GM21367 (cell line): ENCODE measurements around the gene CMTM3.
"Not testable (repeated sequence)": the region's sequence is repeated elsewhere in the genome, so short reads cannot be mapped to it uniquely, and the experiment has no call there.

ENCODE experiments used
- ATAC-seq: cut with Tn5 transposase; IDR thresholded peaks from one replicate; pipeline ENCODE4 v1.9.1; 2021; ENCODE audit not compliant: unreplicated experiment

The CMTM3 gene

DNA sequence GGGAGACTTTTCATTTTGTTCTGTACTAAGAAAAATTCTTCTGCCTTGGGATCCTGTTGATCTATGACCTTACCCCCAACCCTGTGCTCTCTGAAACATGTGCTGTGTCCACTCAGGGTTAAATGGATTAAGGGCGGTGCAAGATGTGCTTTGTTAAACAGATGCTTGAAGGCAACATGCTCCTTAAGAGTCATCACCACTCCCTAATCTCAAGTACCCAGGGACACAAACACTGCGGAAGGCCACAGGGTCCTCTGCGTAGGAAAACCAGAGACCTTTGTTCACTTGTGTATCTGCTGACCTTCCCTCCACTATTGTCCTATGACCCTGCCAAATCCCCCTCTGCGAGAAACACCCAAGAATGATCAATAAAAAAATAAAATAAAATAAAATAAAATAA is 27.1 kb downstream of the CMTM3 start:
- ATAC-seq: not testable (repeated sequence)

DNA sequence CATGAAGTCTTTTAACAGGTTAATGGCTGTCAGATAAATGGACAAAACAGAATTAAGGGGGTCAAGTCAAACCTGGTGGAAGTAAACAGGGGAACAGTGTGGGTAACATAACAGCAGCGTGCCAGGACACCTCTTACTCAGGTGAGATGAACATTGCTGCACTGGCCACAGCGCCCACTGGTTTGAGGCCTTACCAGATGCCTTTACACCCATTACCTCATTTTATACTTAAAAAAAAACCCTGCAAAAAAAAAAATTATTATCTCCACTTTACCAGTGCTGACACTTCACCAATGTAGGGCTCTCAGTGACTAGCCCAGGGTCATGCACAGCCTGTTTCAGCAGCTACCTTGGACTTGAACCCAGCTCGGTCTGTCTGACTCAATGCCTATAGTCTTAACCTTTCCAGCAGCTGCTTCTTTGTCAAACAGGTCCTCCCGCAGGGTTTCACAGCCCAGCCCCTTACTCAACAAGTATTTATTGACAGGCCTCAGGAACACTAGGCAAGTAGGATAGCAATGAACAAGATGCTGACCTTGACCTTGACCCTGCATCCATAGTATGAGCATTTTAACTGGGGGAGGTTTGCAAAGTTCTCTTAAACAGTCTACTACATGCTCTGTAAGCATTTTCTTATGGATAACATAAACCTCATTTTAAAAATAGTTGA is 30.2 kb downstream of the CMTM3 start:
- ATAC-seq: no peak

DNA sequence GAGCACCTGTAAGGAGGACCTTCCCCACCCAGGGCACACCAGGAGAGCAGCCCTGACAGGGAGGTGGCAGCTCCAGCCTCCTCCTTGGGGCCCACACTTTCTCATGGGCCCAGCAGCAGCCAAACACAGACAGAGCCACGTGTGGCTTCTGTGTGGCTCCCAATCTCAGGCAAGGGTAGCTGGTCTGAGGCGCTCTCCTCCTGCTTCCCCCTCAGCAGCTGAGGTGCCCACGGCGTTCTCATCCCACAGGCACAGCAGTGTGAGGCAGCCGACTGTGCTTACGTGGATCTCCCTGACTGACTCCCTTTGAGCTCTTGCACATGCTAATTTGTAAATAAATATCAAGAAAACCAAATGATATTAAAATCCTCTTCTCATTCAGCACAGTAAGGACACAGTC is 30.9 kb downstream of the CMTM3 start:
- ATAC-seq: no peak

DNA sequence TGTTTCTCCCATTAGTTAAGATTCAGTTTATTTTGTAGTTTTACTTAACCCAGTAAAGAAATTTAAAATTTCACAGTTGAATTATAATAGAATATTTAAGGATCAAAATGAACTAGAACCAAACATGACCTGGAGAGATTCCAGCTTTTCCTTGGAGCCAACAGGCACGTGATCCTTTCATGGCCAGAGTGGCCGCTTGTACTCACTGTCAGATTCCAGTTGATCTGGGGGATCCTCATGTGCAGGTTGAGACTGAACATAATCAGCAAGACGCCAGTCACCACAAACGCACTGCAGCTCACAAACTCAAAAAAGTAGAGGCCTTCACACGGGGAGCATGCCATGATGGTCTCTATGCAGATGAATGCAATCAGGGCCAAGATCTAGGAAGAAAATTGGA is 31.7 kb downstream of the CMTM3 start:
- no peak for ATAC-seq

DNA sequence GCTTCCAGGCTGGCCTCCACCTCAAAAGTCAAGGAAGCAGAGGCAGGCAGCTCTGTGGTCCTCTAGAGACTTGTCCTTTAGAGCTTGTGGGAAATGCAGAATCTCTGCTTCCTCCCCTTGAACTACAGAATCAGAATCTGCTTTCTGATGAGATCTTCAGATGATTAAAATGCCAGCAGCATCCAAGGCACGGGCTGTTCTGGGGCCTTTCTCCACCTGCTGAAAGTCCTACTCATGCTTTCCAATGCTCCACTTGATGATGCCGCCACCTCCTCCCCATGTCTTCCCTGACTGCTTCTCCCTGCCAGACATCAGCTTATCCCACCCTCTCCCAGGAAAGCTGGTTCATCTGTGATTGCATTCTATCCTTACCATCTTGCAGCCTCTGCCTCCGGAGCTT is 33.3 kb downstream of the CMTM3 start:
- no peak for ATAC-seq

DNA sequence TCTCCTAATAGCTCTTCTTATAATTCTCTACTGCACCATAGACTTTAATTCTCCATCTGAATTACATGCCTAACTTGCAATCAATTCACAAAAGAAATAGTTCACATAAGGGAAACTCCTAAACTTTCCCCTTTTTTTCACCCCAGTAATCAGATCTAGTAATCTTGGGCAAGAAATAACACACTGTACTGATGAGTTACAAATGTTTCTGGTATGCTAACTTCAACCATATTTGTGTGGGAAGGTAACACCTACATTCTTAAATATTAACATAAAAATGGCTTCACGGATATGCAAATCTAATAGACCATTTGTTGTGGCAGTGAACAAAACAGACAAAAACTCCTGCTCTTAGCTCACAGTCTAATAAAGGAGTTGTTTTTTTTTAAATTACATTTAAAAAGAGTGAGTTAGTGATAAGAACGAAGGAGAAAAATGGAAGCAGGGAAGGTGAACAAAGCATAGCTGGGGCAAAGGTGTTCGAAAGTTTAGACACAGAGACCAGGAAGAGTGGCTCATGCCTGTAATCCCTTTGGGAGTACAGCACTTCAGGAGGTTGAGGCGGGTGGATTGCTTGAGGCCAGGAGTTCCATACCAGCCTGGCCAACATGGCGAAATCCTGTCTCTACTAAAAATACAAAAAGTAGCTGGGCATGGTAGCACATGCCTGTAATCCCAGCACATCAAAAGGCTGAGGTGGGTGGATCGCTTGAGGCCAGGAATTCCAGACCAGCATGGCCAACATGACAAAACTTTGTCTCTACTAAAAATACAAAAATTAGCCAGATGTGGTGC is 34.8 kb downstream of the CMTM3 start:
- no peak for ATAC-seq

DNA sequence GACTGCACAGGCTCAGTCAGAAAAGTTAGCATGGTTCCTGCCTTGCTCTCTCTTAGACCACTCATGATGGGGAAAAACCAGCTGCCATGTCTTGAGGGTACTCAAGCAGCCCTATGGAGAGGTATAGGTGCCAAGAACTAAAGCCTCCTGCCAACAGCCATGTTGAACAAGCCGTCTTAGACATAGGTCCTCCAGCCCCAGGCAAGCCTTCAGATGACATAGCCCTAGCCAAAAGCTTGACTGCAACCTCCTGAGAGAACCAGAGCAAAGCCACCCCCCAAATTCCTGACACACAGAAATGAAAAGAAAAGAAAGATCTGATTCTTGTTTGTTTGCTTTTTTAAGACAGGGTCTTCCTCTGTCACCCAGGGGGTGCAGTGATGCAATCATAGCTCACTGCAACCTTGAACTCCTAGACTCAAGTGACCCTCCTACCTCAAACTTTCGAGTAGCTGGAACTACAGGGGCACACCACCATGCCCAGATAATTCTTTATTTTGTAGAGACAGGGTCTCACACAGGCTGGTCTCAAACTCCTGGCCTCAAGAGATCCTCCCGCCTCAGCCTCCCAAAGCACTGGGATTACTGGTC is 36.3 kb downstream of the CMTM3 start:
- ATAC-seq: no peak

DNA sequence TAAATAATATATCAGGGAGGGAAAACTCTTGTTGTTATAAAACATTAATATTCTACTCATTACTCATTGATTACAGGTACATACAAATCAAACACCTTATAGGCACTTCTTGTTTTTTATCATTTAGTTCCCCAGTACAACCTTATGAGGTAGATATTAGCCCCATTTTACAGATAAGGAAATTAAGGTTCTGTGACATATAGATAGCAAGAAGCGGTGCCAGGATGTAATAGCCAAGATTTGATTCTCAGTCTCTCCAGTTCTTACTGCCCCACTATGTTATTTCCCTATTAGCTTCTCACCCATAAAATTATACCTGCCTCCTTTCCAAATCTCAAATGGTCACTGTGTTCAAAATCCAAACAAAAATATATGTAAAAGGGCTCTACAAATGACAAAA is 36.9 kb downstream of the CMTM3 start:
- no peak for ATAC-seq

DNA sequence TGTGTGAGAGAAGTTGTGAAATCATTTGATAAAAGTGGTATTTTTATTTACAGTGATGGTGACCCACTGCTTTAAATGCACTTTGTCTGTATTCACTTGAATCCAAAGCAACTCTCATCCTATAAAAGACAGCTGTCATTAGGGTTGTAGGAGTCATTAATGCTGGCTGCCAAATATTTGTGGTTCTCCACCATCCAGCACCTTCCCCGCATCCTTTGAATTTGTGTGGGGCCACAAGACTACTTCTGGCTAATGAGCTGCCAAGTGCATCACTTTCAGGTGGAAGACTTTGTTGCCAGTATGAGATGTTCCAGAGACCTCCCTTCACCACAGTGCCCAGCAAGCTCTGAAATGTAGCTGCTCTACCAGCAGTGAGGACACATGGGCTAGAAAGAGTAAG is 43.4 kb downstream of the CMTM3 start:
- no peak for ATAC-seq

DNA sequence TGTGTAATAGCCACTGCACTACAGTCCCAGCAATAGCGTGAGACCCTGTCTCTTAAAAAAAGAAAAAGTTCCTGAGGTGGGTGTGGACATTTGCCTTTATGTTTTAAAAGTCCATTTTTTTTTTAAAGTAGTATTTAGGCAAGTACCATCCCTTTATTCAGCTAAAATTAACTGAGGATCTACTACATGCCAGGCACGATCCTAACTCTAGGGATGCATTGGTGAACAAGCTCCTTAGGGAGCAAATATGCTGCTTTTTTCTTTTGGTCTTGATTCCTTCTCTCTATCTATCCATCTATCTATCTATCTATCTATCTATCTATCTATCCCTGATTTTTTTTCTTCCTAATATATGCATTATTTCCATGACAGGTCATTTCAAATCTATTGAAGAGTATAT is 44.7 kb downstream of the CMTM3 start:
- ATAC-seq: no peak

DNA sequence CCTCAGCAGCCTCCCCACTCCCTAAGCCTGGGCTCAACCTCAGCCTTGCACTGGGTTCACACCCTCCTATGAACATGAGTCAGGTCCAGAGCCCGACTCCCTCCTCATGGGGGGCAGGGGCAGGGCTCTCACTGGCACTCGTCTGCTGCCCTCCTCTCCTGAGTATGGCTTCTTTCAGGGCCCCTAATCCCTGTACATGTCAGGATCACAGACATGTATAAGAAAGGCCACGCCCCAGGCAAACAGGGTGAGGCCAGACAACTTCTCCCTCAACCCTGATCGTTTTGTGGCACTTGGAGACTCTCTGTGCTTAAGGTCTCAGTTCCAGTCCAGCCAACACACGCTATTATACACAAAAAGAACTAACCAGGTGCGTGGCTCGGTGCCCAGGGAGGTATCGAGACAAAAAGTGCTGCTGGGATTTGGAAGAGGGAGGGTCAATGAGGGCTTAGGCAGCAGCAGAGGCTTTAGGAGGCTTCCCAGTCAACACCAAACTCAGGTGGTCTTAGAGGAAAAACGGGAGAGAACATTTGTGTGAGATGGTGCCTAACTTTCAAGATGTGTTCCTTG is 45.2 kb downstream of the CMTM3 start:
- ATAC-seq: no peak

DNA sequence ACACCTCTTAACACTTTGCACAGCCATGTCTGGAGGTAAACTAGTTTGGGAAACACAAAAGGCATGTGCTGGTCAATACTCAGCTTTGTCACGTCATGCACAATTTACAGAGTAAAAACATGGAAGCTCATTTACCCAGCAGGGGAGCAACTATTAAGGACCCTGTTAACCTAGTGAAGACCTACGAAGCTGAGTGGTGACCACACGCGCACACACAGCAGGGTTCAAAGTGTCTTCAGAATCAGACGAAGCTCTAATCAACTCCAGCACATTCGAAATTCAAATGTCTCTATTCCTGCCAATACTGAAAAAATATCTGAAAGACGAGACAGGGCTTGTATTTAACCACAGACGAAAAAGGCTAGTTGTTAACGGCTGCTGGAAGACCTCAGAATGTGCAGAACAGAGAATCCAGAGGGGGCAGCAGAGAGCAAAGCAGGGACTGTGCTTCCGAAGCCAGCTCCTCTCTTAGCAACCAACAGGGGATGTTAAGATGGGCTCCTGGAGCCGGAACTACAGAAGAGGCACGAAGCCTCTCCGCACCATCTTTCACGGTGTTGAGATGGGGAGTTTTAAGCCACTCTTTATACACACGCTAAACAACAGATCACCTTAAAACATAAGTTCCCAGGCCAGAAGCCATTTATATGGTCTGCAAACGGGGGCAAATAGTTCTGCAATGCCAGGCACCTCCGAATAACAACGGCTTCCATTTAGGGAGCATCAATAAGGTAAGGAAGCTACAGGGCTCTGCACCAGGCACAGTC is 46.4 kb downstream of the CMTM3 start:
- ATAC-seq: peak; percentile 96

DNA sequence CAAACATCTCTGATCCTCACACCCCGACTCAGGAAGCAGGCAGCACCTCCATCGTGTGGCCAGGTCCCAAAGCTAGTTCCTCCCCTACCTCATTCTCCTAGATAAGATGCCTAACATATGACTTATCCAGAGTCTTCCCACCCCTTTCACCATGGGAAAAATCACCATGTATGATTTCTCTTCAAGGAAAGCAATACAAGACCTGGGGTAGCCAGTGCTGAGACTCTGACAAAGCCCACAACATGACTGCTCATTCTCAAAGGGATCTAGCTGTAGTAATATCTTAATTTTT is 46.9 kb downstream of the CMTM3 start:
- ATAC-seq: no peak

DNA sequence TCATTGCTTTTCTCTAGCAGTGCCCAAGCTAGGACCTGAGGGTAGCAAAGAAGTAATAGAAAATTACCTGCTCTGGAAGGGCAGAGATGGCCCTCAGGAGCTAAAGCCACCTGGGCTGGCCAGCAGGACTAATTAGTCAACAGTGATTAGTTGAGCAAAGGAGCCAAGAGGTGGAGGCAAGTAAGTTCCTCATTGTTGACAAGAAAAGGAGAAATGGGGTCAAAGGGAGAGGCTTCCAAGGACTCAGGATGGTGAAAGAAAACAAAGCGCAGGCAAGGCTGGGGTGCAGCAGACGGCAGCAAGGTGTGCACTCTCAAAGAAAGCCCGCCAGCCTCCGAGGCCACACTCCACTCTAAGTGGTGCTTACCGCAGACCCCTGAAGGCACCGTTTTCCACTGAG is 47.5 kb downstream of the CMTM3 start:
- no peak for ATAC-seq

DNA sequence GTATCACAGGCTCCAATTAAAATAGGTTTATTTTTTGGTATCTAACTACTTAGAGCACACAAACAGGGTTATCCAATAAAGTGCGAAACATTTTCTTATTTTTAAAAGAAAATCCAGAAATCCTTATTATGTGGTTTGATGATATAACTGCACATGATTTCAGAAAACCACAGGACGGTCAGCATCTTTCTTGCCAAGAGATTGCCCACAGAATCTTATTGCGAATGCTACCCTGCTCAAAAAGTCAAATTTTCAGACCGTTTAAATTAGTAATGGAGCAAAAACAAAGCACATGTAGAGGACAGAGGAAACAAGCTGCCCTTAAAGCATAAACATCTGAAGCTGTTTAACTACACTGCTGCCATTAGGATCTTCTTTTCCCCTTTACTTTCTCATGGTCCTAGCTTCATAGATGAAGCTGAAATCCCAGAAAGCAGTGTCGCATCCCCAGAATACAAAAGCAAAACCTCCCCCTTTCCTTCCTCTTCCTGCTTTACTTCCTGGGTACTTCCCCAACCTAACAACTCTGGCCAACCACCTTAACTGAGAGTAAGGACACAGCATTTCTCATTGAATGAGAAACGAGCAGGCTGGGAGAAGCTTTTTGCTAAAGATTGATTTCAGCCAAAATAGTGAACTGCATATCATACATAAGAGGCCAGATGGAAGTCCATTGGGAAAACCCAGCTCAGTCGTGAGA is 48.3 kb downstream of the CMTM3 start:
- ATAC-seq: no peak

DNA sequence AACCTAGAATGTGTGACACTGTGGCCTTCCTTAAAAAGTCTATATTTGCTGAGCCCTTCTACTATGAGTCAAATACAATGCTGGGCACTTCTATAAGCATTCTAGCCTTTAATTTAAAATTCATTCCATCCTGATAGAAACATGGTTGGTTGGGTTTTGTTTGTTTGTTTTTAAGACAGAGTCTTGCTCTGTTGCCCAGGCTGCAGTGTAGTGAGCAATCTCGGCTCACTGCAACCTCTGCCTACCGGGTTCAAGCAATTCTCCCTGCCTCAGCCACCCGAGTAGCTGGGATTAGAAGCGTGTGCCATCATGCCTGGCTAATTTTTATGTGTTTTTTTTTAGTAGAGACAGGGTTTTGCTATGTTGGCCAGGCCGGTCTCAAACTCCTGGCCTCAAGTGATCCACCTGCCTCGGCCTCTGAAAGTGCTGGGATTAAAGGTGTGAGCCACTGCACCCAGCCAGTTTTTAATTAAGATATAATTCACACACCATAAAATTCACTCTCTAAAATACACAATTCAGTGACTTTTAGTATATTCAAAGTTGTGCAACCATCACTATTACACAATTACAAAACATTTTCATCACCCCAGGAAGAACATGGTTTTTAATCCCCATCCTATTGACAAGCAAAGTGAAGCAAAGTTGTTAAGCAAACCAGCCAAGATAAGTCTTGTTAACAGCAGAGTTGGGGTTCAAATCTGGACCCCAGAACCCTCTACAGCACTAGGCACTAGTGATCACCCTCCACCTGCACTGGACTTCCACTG is 49.3 kb downstream of the CMTM3 start:
- ATAC-seq: no peak

DNA sequence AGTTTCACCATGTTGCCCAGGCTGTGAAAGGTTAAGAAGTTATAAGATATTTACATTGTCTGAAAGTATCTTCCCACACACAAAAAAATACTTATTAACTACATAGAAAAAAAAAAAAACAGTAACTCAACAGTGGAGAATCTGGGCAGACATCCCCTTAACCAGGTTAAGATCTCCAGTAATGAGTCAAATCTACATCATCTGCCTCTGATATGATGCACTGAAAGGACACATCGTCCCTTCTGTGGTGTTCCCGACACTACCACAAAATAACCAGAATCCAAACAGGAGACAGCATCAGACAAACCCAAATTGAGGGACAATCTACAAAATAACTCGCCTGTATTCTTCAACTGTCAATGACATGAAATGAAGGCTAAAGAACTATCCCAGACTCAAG is 52.0 kb downstream of the CMTM3 start:
- ATAC-seq: no peak

DNA sequence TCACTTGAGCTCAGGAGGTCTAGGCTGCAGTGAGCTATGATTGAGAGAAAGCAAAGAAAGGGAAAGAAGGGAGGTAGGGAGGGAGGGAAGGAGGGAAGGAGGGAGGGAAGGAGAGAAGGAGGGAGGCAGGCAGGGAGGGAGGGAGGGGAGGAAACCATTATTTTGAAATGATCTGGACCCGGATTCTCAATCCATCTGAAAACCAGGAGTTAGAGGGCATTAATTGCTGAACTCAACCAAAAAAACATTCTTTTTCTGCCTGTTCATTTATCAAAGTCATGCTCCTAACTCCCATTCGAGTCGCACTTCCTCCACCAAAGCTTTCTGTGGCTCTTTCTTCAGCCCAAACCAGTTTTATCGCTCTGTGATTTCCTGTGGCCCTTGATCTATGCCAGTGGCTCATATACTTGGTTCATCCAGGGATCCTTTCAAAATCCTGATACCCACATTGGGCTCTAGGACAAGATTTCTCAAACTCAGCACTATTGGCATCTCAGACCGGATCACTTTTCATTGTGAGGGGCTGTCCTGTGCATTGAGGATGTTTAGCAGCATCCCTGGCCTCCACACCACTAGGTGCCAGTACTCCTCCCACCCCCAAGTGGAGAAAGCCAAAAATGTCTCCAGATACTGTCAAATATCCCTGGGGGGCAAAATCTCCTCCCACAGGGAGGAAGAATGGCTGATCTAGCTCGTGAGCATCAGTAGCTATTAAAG is 53.8 kb downstream of the CMTM3 start:
- no peak for ATAC-seq

DNA sequence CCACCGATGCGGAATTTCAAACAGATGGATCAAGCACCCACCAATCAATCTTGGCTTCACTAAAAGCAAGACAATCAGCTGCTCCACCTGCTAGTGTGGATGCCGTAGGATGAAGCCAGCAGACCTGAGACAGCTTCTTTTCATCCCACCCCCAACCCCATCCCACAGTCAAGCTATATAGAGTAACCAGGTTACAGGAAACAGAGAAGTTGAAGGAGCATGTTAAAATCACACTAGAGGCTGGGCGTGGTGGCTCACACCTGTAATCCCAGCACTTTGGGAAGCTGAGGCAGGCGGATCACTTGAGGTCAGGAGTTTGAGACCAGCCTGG is 54.3 kb downstream of the CMTM3 start:
- ATAC-seq: no peak
